AG04449 (cell line): Measurements from ENCODE around the gene PRKAG3.

Experiments used
- CTCF ChIA-PET: fragments of 350-600 bp; formaldehyde crosslinking; extraction: SDS; loops from one replicate; lab custom pipeline; 2021; ENCODE audit warnings: antibody characterized with exemption; lab: Yijun Ruan, JAX
- POLR2A ChIA-PET: fragments of 400-600, 350-600 bp; formaldehyde crosslinking; extraction: SDS; loops from one replicate; lab custom pipeline; 2020; ENCODE audit warnings: antibody characterized with exemption, inconsistent platforms; lab: Yijun Ruan, JAX
- DNase-seq: peaks from one replicate; pipeline ENCODE4 v3.0.0-alpha.2; 2010; ENCODE audit warnings: low read depth, low spot score
- H3K4me3 ChIP-seq: 2 replicates; pipeline ENCODE4 v1.5.1; 2011; ENCODE audit warnings: low read depth, mild to moderate bottlenecking, control low read depth, low read length
- TF ChIP-seq, protein P1 (sequence below): IDR thresholded peaks from one replicate; pipeline ENCODE4 v1.5.1; 2011; ENCODE audit warnings: mild to moderate bottlenecking, moderate library complexity, low read length, control low read depth, inconsistent platforms; ENCODE audit not compliant: insufficient read depth; ENCODE audit errors: missing control alignments

The PRKAG3 gene

DNA sequence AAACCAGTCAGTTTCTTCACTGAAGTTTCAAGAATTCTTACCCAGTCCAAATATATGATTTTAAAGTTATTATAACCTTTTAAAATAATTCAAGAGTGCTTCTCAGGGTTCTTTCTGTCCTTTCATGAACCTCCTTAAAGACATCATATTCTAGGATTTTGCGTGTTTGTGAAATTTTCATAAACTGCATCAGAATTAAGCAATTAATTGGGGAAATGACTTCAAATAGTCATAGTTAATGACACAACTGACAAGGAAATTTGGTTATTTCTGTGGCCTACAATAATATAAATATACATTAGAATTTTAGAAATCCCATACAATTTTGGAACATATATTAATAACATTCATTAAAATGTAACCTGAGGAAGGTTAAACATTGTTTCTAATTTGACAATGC lies 39.2 kb downstream of the PRKAG3 start:
- TF ChIP-seq, protein P1, sequence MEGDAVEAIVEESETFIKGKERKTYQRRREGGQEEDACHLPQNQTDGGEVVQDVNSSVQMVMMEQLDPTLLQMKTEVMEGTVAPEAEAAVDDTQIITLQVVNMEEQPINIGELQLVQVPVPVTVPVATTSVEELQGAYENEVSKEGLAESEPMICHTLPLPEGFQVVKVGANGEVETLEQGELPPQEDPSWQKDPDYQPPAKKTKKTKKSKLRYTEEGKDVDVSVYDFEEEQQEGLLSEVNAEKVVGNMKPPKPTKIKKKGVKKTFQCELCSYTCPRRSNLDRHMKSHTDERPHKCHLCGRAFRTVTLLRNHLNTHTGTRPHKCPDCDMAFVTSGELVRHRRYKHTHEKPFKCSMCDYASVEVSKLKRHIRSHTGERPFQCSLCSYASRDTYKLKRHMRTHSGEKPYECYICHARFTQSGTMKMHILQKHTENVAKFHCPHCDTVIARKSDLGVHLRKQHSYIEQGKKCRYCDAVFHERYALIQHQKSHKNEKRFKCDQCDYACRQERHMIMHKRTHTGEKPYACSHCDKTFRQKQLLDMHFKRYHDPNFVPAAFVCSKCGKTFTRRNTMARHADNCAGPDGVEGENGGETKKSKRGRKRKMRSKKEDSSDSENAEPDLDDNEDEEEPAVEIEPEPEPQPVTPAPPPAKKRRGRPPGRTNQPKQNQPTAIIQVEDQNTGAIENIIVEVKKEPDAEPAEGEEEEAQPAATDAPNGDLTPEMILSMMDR = no peak
- ChIA-PET CTCF (interaction anchor here (1.8 kb wide), 1 partner anchor 10 kb away, joined by 4 read pairs; the partner anchor contains the start of gene CYP27A1), POLR2A (no interaction called here)
- H3K4me3 ChIP-seq = no peak overlapping the region
- no peak for DNase-seq

DNA sequence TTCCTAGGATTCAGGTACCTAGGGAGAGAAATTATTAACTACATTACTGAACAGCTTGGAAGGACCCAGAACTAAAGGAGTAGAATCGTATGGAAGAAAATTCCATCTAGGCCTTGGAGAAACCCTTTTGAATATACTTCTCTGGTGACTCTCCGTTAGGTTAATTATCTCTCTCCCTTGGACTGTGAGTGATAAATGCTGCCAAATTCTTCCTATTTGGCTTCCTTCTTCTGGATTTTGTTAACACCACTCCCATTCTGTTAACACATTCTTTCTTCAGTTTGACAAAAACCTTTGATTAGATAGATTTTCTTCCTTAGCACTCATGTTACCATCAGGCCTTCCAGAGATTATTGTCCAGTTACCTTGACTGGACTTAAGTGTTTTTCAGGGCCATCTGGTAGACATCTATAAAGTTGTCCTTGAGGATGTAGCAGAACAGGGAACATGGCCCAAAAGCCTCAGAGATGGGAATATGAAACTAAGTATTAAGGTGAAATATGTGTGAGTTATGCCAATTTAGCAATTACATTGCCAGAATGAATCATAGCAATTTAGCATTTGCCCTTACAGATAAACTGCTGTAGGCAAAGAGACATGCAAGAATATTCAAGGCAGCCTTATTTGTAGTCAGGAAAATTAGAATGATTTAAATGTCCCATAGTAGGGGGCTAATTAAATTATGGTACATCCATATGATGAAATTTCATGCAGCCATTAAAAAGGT lies 42.9 kb downstream of the PRKAG3 start:
- TF ChIP-seq, protein P1 = no peak
- DNase-seq = no peak
- H3K4me3 ChIP-seq = no peak overlapping the region
- CTCF ChIA-PET = no interaction called here
- POLR2A ChIA-PET = no interaction called here

DNA sequence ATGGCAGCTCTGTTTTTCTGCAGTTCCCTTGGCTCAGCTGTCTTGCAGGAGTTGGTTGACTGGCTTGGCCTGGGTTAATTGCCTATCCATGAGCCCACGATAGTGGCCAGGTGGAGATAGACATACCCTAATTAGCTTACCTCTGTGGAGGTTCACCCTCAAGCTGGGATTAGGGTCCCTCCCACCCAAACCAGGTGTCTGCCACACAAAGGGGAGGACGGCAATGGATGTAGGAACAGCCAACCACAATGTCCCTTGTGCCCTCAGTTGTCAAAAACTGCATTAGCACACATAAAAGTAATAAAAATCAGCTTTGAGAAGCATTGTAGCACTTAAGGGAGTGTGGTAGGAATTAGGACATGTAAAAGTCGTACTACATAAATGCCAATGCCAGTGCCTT lies 45.5 kb downstream of the PRKAG3 start:
- ChIA-PET POLR2A (no interaction called here), CTCF (interaction anchor here (0.8 kb wide), 1 partner anchor 98 kb away, joined by 3 read pairs; no protein-coding TSS in a partner anchor)
- H3K4me3 ChIP-seq = no peak overlapping the region
- TF ChIP-seq, protein P1 = no peak
- no peak for DNase-seq

DNA sequence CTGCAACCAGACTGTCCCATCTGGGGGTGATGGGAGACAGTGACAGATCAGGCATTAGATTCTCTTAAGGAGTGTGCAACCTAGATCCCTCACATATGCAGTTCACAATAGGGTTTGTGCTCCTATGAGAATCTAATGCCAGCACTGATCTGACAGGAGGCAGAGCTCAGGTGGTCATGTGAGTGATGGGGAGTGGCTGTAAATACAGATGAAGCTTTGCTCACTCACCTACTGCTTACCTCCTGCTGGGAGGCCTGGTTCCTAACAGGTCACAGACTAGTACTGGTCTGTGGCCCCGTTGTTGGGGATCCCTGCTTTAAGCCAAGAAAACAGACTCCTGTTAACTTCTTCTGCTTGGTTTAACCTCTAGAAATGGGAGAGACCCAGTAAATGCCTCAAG lies 46.5 kb downstream of the PRKAG3 start:
- TF ChIP-seq, protein P1 = no peak
- H3K4me3 ChIP-seq = no peak overlapping the region
- DNase-seq = no peak
- CTCF ChIA-PET = no interaction called here
- POLR2A ChIA-PET = no interaction called here

DNA sequence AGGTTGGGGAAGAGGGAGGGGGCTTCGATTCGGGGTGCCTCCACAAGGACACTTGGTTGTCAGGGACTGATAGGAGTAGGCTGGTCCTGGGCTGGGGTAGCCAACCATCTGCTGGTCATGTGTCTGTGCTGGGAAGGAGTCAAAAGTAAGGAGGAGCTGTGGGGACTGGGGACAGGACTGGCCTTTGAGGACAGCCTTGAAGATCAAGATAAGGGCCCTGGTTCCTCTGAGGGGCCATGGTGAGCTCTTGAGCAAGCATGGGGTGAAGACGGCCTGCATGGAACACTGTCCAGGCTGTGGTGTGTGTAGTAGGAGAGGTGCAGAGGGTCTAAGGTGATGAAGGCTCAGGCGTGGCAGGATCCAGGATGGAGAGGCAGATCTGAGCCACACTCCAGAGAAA lies 47.9 kb downstream of the PRKAG3 start:
- CTCF ChIA-PET = interaction anchor here (1.2 kb wide), 1 partner anchor 64 kb away, joined by 4 read pairs; no protein-coding TSS in a partner anchor
- DNase-seq = no peak
- TF ChIP-seq, protein P1 = no peak
- POLR2A ChIA-PET = no interaction called here
- no peak overlapping the region for H3K4me3 ChIP-seq

DNA sequence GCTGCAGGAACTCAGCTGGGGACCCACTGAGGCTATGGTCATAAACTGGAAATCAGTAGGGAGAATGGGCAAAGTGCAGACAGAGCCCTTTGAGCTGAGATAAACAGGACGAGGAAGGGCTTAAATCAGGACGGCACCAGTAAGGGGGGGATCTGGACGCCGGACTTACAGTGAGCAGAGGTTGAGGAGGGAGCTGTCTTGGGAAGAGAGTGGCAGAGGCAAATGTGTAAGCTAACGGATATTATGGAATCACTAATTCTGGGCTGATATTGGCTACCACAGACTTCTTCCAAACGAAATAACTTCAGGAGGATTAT lies 49.1 kb downstream of the PRKAG3 start:
- CTCF ChIA-PET = interaction anchor here (0.9 to 1.7 kb wide), 3 partner anchors 10 to 70 kb away, joined by 3 to 4 read pairs (median 4); no protein-coding TSS in a partner anchor
- POLR2A ChIA-PET = no interaction called here
- TF ChIP-seq, protein P1 = no peak
- peak overlapping the region; percentile 58 for H3K4me3 ChIP-seq
- no peak for DNase-seq
